Vagina (tissue), 2 donors: ENCODE data around the gene P3R3URF.

Experiments
- CTCF ChIP-seq, 3 experiments: fragments of 450-650 bp in 2 of 3; fragments of 200-600 bp in 1 of 3; sonication (generic) in 1 of 3; IDR thresholded peaks; one replicate each; pipeline ENCODE4 v1.5.1; 2017 to 2019; ENCODE audit warnings: antibody characterized with exemption in 3 of 3, mild to moderate bottlenecking in 2 of 3, moderate library complexity in 2 of 3
- POLR2A ChIP-seq, 2 donors: fragments of 450-650 bp; IDR thresholded peaks; one replicate each; pipeline ENCODE4 v1.6.1; 2017; ENCODE audit warnings: antibody characterized with exemption in 2 of 2, mild to moderate bottlenecking in 2 of 2, moderate library complexity in 2 of 2
- POLR2AphosphoS5 ChIP-seq, 2 donors: sonication (generic); formaldehyde crosslinking; IDR thresholded peaks; one replicate each; pipeline ENCODE4 v1.9.0; 2017; ENCODE audit warnings: antibody characterized with exemption in 2 of 2, mild to moderate bottlenecking in 2 of 2, low read depth in 1 of 2; ENCODE audit not compliant: insufficient read depth in 1 of 2

GRCh38 chr1:46193285-46193684 lies 17.0 kb upstream of the P3R3URF start:
- no peak for TF ChIP-seq POLR2A (IDR thresholded peaks at IDR 0.05)
- no peak for TF ChIP-seq CTCF (IDR thresholded peaks at IDR 0.05)
- TF ChIP-seq POLR2AphosphoS5 (IDR thresholded peaks at IDR 0.05; ENCODE audit: insufficient read depth in 1 of 2, low read depth in 1 of 2), result no peak
